HK-2 (cell line): ENCODE data around the gene ZMYND10.
"Not testable (repeated sequence)": the region's sequence is repeated elsewhere in the genome, so short reads cannot be mapped to it uniquely, and the experiment has no call there.

ENCODE experiments used
- DNase-seq: peaks from one replicate; pipeline ENCODE4 v3.0.0-alpha.2; 2018; ENCODE audit not compliant: unreplicated experiment

ZMYND10 gene

GRCh38 chr3:50325113-50325480, 20.4 kb downstream of the ZMYND10 start:
- DNase-seq: no peak

- peak; percentile 59 for DNase-seq
Measured at GRCh38 chr3:50324351-50325112, 21.0 kb downstream of the ZMYND10 start.

- DNase-seq: no peak
Measured at GRCh38 chr3:50323614-50324199, 21.8 kb downstream of the ZMYND10 start.

GRCh38 chr3:50323092-50323600, 22.4 kb downstream of the ZMYND10 start:
- no peak for DNase-seq

- no peak for DNase-seq
Measured at GRCh38 chr3:50322386-50323091, 23.0 kb downstream of the ZMYND10 start, which contains the start of gene HYAL2. Gene HYAL2, minus strand, starts transcription at chr3:50322745. Its CDS starts 2,256 bp downstream, at chr3:50320489.

GRCh38 chr3:50322115-50322385, 23.5 kb downstream of the ZMYND10 start:
- no peak for DNase-seq

GRCh38 chr3:50321336-50322114, 24.0 kb downstream of the ZMYND10 start:
- DNase-seq: peak; percentile 81

GRCh38 chr3:50320853-50321335, 24.6 kb downstream of the ZMYND10 start:
- peak; percentile 63 for DNase-seq

- no peak for DNase-seq
Measured at GRCh38 chr3:50319894-50320625, 25.5 kb downstream of the ZMYND10 start.

GRCh38 chr3:50319181-50319893, 26.2 kb downstream of the ZMYND10 start:
- DNase-seq: no peak

GRCh38 chr3:50318615-50319014, 26.9 kb downstream of the ZMYND10 start:
- DNase-seq: no peak

- no peak for DNase-seq
Measured at GRCh38 chr3:50318163-50318562, 27.4 kb downstream of the ZMYND10 start.

- DNase-seq: no peak
Measured at GRCh38 chr3:50317300-50317699, 28.2 kb downstream of the ZMYND10 start.

- DNase-seq: peak; percentile 83
Measured at GRCh38 chr3:50316657-50317242, 28.8 kb downstream of the ZMYND10 start.

- no peak for DNase-seq
Measured at GRCh38 chr3:50314816-50315215, 30.7 kb downstream of the ZMYND10 start.

GRCh38 chr3:50314342-50314741, 31.2 kb downstream of the ZMYND10 start:
- DNase-seq: no peak

- DNase-seq: not testable (repeated sequence)
Measured at GRCh38 chr3:50312041-50312440, 33.5 kb downstream of the ZMYND10 start.

GRCh38 chr3:50304601-50305000, 40.9 kb downstream of the ZMYND10 start:
- no peak for DNase-seq

GRCh38 chr3:50303013-50303815, 42.3 kb downstream of the ZMYND10 start, which contains the start of gene HYAL1:
Gene HYAL1, minus strand, starts transcription at chr3:50303574. Its CDS starts 618 bp downstream, at chr3:50302956.
- DNase-seq: no peak
